CD4-positive, alpha-beta T cell treated with Interleukin-12 subunit alpha and Interleukin-12 subunit beta, for 1 hour (primary cell): ENCODE data around the gene DTD2.
"Not testable (repeated sequence)": the region's sequence is repeated elsewhere in the genome, so short reads cannot be mapped to it uniquely, and the experiment has no call there.

Experiments
- DNase-seq: peaks from one replicate; pipeline ENCODE4 v3.0.0-alpha.2; 2020

The DTD2 gene

DNA sequence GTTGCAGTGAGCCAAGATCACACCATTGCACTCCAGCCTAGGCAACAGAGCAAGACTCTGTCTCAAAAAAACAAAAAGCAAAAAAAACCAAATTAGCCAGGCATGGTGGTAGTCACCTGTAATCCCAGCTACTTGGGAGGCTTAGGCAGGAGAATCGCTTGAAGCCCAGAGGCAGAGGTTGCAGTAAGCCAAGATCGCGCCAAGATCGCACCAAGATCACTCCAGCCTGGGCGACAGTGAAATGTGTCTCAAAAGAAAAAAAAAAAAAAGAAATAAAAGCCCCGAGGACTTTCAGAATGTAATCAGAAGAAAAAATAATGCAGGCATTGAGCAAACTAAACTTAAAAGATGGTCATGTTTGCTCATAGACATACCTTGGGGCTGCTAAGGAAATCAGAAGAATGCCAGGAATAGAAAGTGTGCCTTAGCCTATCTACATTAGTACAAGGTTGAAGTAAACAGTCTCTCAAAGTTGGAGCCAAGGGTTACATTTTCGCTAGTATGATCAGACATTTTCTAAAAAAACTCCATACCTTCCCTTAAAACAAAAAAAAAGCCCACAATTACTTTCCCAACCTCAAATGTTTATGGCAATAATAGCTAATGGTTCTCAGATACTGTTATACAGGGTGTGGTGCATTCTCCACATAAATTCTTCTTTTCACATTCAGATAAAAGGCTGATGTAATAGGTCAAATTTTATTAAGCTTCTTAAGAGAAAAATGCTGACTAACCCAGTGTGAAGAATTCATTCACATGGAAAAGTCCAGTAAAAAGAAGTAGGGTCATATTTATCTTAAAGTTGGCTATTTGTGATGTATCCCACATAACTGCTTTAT lies 15.8 kb downstream of the DTD2 start:
- no peak for DNase-seq

DNA sequence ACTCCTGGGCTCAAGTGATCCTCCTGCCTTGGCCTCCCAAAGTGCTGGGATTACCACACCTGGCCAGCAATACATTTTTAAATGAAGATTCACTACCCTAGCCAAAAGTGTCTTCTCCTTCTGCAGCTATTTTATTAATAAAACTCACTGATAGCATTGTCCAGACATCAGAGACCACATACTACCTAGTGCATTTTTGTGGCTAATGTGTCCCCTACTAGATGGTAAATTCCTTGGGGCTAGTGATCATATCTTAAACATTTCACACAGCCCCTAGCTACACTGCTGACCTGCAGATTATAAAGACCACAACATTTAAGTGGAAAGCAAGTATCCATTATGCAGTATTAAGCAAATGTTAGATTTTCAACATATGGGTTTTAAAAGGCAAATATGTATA lies 17.0 kb downstream of the DTD2 start:
- no peak for DNase-seq

DNA sequence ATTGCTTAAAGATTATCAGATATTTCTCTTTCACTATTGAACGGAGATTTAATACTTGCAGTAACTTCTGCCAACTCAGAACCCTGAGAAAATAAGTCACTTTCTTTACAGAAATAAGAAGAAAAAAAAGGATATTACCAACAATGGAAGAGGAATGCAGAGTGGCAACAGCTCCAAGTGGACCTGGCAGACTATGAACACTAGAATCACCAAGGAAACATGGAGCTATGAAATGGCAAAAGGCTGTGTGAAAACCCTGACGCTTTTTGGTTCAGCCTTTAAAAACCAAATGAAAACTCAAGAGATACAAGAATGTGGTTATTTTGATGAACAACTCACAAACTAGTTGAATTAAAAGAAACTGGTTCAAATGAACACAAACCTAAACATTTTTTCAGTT lies 17.7 kb downstream of the DTD2 start:
- DNase-seq: no peak

DNA sequence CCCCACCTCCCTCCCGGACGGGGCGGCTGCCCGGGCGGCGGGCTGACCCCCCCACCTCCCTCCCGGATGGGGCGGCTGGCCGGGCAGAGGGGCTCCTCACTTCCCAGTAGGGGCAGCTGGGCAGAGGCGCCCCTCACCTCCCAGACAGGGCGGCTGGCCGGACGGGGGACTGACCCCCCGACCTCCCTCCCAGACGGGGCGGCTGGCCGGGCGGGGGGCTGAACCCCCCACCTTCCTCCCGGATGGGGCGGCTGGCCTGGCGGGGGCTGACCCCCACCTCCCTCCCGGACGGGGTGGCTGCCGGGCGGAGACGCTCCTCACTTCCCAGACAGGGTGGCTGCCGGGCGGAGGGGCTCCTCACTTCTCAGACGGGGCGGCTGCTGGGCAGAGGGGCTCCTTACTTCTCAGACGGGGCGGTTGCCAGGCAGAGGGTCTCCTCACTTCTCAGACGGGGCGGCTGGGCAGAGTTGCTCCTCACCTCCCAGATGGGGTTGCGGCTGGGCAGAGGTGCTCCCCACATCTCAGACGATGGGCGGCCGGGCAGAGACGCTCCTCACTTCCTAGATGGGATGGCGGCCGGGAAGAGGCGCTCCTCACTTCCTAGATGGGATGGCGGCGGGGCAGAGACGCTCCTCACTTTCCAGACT lies 20.1 kb downstream of the DTD2 start:
- not testable (repeated sequence) for DNase-seq

DNA sequence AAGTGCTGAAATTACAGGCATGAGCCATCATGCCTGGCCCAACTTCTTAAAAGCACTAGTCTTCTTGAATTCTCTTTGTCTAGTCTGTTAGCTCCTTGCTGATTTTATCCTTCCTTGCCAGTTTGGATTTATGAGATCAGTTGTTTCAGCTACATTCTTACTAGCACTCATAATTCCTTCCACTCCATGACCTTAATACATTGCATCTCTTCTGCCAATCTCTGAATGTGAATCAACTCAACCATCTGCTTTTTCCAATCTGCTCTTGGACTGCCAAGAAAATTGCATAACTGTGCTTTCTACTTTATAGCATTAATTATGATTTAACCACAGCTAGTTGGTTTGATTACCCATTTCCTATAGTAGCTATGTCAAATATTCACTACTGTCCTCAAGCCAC lies 22.0 kb downstream of the DTD2 start:
- no peak for DNase-seq

DNA sequence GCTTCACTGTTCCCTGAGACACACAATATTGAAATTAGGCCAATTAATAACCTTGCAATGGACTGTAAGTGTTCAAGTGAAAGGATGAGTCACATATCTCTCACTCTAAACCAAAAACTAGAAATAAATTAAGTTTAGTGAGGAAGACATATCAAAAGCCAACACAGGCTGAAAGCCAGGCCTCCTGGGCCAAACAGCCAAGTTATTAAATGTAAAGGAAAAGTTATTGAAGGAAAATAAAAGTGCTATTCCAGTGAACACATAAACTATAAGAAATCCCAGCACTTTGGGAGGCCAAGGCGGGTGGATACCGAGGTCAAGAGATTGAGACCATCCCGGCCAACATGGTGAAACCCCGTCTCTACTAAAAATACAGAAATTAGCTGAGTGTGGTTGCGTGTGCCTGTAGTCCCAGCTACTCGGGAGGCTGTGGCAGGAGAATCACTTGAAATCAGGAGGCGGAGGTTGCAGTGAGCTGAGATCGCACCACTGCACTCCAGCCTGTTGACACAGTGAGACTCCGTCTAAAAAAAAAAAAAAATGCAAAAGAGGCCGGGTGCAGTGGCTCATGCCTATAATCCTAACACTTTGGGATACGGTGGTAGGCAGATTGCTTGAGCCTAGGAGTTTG lies 26.6 kb downstream of the DTD2 start:
- no peak for DNase-seq

DNA sequence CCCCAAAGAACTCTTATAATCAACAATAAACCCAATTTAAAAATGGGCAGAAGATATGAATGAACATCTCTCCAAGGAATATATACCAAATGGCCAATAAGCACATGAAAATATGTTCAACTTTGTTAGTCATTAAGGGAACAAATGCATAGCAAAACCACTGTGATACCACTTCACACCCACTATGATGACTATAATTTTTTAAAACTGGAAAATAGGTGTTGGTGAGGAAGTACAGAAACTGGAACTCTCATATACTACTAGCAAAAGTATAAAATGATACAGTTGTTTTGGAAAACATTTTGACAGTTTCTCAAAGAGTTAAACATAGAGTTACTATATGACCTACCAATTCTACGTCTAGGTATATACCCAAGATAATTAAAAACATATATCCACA lies 27.5 kb downstream of the DTD2 start:
- DNase-seq: no peak

DNA sequence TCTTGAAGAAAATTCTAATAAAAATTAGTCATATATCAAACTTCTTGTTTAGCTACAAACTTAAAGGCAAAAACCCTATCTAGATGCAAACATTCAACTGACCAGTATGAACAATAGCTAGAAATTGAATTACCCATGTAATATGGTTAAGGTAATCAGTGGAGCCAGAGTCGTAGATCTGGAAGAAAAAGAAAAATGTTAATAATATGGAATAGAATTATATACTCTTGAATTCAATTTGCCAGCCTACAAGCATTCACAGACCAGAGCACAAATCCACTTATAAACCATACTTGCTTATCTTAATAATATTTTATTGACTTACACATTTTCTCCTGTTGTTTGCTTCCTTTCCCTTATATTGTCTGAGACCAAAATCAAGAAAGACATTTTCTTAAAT lies 29.3 kb downstream of the DTD2 start:
- DNase-seq: no peak

DNA sequence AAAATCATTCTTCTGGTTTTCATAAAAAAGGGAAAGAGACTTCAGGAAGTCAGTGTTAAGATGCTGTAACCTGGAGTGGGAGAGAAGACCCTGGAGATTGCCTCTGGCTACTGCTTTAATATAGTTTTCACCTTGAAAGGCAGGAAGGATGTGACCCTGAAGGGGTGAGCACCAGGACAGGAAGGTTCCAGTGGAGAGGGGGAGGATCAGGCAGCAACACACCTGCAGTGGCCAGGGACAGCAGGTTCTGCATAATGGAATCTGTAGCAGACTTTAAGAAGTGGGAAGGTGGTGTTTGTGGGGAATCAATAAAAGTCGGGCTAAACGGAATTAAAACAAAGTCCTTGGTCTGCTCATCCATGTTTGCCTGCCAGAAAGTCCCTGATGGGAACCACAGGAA lies 30.6 kb downstream of the DTD2 start:
- no peak for DNase-seq

DNA sequence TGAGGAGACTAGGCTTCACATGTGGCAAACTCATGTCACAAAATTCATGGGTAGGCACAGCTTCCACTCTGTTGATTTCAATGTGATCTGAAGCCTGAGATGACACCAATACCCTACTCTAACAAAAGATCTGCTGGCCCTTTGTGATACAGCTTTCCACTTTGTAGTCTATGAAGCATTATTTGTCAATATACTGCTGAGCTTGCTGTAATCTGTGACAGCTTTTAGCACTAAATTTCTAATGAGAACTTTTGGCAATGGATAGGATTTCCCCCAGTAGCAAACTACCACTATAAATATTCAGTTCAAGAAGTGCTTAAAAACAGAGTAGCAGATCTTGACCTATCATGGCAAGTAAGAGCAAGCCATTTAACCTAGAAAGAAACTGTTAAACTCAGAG lies 31.4 kb downstream of the DTD2 start:
- no peak for DNase-seq

DNA sequence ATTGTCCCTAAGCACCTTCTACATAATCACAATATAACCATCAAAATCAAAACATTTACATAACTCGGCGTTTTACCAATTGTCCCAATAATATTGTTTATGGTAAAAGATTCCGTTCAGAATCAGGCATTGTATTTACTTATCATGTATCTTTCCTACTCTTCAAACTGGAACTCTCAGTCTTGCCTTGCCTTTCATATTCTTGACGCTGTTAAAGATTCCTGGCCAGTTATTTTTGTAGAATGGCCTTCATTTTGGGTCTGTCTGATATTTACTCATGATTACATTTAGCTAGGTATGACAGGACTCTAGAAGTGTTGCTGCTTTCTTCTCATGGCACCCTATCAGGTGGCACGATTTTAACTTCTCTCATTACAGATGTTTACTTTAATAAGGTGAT lies 36.1 kb downstream of the DTD2 start:
- DNase-seq: no peak

DNA sequence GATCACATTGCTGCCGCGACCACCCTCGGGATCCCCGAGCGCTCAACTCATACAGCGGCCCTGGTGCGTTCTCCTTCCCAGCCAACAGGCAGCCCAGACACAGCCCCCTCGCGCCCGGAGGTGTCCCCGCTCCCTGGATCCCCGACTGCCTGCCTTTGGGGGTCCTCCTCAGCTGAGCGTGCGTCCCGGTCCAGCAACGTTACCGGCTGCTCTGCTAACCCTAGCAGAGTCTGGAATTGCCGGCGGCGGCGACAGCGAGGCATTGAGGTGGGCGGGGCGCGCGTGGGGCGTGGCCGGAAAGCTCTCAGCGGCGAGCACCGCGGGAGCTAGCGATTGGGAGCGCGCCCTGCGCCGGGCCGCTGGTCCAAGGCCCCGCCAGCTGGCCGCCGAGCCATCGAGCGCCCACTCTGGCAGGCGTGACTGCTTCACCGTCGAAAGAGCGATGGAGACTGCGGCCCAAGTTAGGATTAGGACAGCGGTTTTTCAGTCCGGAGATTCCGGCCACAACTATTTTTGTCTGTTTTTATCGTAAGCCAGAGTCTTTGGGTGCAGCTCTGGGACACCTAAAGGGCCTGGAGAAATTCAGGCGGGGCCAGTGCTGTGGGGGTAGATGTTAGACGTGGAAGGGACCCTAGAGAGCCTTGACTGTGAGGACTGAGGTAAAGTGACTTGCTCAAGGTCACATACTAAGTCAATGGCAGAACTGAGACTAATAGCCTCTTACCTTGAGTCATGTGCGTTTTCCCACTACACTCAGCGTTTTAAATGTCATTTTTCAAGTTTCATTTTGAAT lies 36.8 kb downstream of the DTD2 start, which contains the start of gene HEATR5A:
Gene HEATR5A (minus strand): TSS at position 232 of the 793 bp plus-strand sequence. CDS start 17,575 bp downstream, outside the sequence.
- peak; percentile 93 for DNase-seq

DNA sequence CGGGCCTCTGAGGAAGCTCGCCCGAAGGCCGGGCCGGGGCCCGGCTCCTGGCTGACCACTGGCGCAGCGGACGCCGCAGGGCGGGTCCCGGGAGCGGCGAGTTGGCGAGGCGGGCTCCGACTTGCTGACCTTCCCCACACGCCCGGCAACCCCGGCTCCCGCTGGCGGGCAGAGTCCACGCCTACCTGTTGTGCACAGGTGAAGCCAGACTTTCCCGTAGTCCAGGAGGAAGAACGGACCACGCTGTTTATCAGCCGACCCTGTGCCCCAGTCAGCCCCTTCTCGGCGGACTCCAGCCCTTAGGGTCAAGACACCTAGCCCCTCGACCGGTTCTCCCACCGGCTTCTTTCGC lies 37.4 kb downstream of the DTD2 start:
- no peak for DNase-seq

DNA sequence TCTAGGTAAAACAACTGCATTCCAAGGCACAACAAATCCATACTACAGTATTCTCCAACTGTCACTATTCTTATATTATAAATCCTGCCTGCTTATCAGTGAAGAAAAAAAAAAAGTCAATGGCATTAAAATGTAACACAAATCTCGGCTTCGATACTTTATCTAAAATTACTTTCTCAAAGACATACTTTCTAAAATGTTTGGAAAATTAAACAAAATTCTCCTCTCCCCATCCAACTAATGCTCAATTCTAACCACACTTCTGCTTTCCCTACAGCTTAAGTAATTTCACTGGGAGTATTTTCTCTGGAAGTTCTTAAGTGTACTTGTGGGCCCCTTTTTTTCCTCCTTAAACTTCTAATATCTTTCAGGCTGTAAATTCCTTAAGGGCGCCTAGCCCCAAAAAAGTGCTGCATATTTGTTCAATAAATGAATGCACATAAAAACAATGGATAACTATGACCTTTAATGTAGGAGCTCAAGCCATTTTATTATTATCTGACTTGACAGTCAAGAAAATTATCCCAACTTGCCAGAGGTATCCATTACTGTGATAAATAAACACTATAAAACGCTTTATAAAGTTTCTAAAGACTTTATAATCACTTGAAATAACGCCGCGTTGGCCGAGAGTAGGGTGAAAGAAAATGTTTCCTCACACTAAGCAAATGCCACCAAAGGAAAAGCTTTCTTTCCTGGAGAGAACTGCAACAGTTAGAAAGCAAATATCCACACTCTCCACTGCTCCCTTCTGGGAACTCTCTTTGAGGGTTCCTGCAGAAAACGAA lies 37.9 kb downstream of the DTD2 start:
- DNase-seq: no peak

DNA sequence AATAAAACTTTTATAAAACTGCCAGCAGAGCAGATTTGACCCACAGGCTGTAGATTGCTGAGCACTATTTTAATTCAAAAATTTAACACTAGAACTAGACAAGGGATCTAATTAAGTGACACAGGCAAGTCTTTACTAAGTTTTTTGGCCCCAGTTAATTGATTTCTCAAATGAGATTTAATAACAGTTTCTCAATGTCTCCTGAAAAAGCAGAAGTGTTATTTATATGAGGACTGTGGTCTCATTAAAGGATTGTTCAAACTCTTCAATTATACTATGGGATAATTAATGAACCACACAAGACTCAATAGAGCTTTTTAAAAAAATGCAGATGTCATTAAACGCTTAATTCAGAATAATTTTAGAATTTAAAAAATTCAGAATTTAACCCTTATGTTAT lies 38.9 kb downstream of the DTD2 start:
- DNase-seq: no peak

DNA sequence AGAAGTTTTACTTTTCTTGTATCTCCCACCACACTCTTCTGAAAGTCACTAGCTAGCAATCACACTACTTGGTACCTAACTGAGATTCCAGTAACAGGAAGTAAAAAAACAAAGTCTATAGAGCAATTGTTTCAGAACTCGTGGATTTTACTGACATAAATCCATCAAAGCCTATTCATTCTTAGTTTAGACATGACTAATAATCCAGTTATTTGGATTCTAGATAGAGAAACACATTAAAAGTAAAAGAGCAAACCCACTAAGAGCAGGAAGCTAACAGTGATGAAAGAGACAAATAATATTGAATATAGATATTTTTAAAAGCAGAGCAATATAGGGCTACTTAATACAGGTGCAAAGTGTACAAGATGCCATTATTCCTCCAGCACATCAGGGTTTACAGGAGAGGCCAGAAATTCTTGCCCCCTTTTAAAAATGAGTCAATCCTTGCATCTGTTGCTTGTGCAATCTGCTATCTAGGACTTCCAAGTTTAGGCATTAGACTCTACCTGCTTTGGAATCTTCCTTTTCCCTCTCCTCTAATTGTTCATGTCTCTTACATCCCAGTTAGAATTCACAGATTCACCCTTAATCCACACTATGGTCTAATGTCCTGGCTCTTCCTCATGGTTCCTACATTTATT lies 43.0 kb downstream of the DTD2 start:
- DNase-seq: no peak

DNA sequence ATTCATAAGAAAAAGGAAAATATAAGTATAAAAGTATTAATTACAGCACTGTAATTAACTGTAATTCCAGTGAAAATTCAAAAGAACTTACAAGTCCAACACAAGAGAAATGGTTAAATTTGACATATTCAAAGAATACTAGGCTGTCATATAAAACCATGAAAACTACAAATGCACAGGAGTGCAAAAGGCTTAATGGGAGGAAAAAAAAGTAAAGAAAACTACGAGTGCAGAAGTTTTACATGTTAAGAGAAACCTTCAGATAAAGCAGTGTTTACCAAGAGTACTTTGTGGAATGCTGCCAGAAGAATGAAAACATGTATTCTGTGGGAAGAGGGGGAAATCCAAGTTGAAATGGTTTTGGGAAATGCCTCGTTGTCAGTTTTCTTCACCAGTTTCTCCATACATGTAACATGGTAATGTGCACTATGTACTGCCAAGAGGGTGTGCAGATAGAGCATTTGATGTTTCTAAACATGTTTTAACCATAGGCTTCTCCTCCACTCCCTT lies 46.0 kb downstream of the DTD2 start:
- no peak for DNase-seq

DNA sequence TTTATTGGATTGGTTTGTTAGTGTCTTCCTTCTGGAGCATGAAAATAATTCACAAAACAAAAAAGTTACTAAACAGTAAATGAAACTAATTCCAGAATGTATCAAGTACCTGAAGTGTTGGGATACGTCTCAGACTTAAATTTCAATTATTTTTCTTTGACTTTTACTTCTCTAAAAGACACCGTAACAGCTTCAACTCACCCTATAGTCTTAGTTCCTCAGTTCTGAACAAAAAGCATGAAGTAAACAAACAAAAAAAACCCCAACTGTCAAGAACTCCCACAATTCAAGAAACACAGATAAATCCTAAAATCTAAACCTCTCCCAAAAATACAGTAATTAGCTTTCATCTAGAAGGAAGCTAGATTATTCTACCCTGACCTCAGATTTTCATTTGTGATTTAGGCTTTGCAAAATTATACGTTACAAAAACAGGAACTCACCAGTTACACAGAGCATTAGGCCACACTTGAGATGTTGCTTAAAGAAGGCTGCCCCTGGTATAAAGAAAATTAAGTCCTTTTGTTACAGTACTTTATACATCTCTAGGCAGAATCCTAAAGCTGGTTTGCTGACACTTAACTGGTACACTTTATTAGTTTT lies 47.2 kb downstream of the DTD2 start:
- no peak for DNase-seq

DNA sequence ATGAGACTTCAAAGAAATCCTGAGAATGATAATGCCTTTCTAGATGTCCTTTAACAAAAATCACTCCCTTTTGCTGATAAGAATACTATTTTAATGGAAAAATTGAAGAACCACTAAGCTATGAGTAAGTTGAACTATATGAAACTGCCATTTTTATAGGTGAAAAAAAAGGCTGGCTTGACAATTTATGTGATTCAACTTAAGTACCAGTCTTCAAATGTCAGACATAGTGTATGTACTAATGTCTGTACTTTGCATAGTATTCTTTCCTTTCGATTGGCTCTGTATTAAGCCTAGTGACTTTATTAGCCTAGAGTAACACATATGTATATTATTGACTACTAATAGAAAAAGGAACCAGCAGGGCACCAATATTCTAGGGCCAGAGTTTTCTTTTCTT lies 48.9 kb downstream of the DTD2 start:
- no peak for DNase-seq

DNA sequence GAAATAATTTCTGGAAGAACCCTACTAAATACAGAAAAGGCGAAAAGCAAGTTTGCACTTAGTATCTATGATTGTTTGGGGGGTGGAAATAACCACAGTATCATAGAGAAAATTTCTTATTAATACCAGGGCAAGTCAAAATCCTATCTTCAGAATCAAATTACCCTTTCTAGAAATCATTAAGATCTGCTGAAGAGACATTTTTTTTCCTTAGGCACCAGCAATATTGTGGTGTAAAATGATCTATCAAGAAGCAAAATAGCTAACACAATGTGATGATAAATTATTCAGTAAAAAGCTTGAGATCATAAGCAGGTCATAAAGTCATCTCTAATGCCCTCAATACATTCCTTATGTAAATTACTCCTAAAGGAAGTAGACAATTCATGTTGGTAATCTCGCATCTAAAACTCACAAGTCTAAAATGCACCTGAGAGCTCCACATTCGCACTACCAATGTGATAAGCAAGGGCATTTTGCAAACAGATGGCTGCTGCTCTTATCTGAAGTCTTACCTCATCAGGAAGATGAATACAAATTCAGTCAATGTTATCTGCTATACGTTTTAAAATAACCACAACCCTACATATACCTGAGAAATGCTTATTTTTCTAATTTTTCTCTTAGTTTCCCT lies 51.6 kb downstream of the DTD2 start:
- no peak for DNase-seq

DNA sequence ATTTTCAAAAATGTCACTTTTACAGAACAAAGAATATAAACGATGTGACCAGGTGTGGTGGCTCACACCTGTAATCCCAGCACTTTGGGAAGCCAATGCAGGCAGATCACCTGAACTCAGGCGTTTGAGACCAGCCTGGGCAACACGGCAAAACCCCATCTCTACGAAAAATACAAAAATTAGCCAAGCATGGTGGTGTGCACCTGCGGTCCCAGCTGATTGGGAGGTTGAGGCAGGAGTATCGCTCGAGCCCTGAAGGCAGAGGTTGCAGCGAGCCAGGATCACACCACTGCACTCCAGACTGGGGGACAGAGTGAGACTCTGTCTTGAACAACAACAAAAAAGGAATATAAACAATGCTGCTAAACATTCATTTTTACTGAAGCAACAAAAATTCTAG lies 52.2 kb downstream of the DTD2 start:
- DNase-seq: no peak
